PC-3 (cell line): ENCODE data around the gene SYVN1. TPM values are rescaled to one million over a fixed set of nuclear protein-coding genes. Genes with fewer than 3 reads are reported as not detected.

Experiments used
- ATAC-seq: fragments of 200-7000 bp; cut with Tn5 transposase; 2 replicates; pipeline ENCODE4 v1.9.1; 2020; ENCODE audit warnings: mild to moderate bottlenecking, moderate library complexity
- BruUV-seq: library from RNA; stranded (reverse); fragments of 400-500 nt; replicated peaks from 2 replicates; lab custom pipeline; 2021; lab: Mats Ljungman, UMichigan
- CTCF ChIA-PET: fragments of 300-600 bp; sonication (Branson Sonifier 250); formaldehyde crosslinking; loops from one replicate; lab custom pipeline; 2022; ENCODE audit warnings: antibody characterized with exemption; lab: Charles Lee
- POLR2A ChIA-PET: fragments of 300-600 bp; sonication (Branson Sonifier 250); formaldehyde crosslinking; loops from one replicate; lab custom pipeline; 2022; ENCODE audit warnings: antibody characterized with exemption; ENCODE audit not compliant: unreplicated experiment; lab: Charles Lee
- DNase-seq: peaks from one replicate; pipeline ENCODE4 v3.0.0-alpha.2; 2015
- H2AFZ ChIP-seq: fragments of 300-600 bp; sonication (generic); 2 replicates; pipeline ENCODE4 v1.6.0; 2016; ENCODE audit warnings: antibody characterized with exemption, low read length
- H3F3A ChIP-seq: fragments of 300-600 bp; sonication (generic); one replicate; pipeline ENCODE4 v1.6.0; 2017; ENCODE audit warnings: antibody characterized with exemption, low read length, control low read depth, mild to moderate bottlenecking; ENCODE audit not compliant: unreplicated experiment
- H3K27ac ChIP-seq: fragments of 300-600 bp; sonication (generic); 2 replicates; pipeline ENCODE4 v1.5.1; 2016; ENCODE audit warnings: mild to moderate bottlenecking, low read length
- H3K27me3 ChIP-seq: fragments of 300-600 bp; sonication (generic); 2 replicates; pipeline ENCODE4 v1.6.1; 2016; ENCODE audit warnings: low read length, mixed read lengths
- H3K36me3 ChIP-seq: fragments of 300-600 bp; sonication (generic); 2 replicates; pipeline ENCODE4 v1.6.1; 2016; ENCODE audit warnings: low read depth, mixed run types, low read length, mixed read lengths
- H3K4me1 ChIP-seq: fragments of 300-600 bp; sonication (generic); 2 replicates; pipeline ENCODE4 v1.5.1; 2016; ENCODE audit warnings: low read length; ENCODE audit not compliant: insufficient read depth
- H3K4me2 ChIP-seq: fragments of 300-600 bp; sonication (generic); 2 replicates; pipeline ENCODE4 v1.6.0; 2016; ENCODE audit warnings: low read length
- H3K4me3 ChIP-seq: fragments of 300-600 bp; sonication (generic); 2 replicates; pipeline ENCODE4 v1.5.1; 2016; ENCODE audit warnings: mild to moderate bottlenecking, low read length, mixed read lengths
- H3K79me2 ChIP-seq: fragments of 300-600 bp; sonication (generic); 2 replicates; pipeline ENCODE4 v1.6.1; 2017; ENCODE audit warnings: low read length, mixed read lengths
- H3K9ac ChIP-seq: fragments of 300-600 bp; sonication (generic); 2 replicates; pipeline ENCODE4 v1.6.0; 2016; ENCODE audit warnings: mild to moderate bottlenecking, low read length
- H3K9me2 ChIP-seq: fragments of 300-600 bp; sonication (generic); replicated peaks from 2 replicates; pipeline ENCODE4 v1.6.1; 2016; ENCODE audit warnings: mixed run types, low read length, mixed read lengths
- H3K9me3 ChIP-seq: fragments of 300-600 bp; sonication (generic); 2 replicates; pipeline ENCODE4 v1.6.1; 2016; ENCODE audit warnings: low read length, mixed read lengths
- H4K20me1 ChIP-seq: fragments of 300-600 bp; sonication (generic); 2 replicates; pipeline ENCODE4 v1.6.1; 2016; ENCODE audit warnings: low read length, mixed read lengths
- CTCF ChIP-seq: fragments of 300-600 bp; sonication (generic); conservative IDR thresholded peaks from 2 replicates; pipeline ENCODE4 v1.5.1; 2017; ENCODE audit warnings: antibody characterized with exemption, low read depth, mild to moderate bottlenecking, low read length
- EZH2 ChIP-seq: fragments of 300-600 bp; sonication (generic); IDR thresholded peaks from one replicate; pipeline ENCODE4 v1.6.1; 2017; ENCODE audit warnings: antibody characterized with exemption, mild to moderate bottlenecking, low read length; ENCODE audit not compliant: unreplicated experiment
- EZH2phosphoT487 ChIP-seq: fragments of 300-600 bp; sonication (generic); IDR thresholded peaks from 2 replicates; pipeline ENCODE4 v1.6.1; 2018; ENCODE audit warnings: mild to moderate bottlenecking, antibody characterized with exemption, low read length, borderline replicate concordance
- intact Hi-C: fragments of 100-400 bp; cut with micrococcal nuclease; formaldehyde crosslinking; loops from 2 replicates; pipeline ENCODE4 v1.9.0; 2023
- total RNA-seq: library from RNA; depleted of rRNA; stranded (reverse); fragments of >200 nt; gene quantifications from 2 replicates; pipeline ENCODE4 v1.2.3, GENCODE V29; 2014

Gene SYVN1
- total RNA-seq, 1 experiment from 2014 or later: 22.3 TPM

- ChIA-PET POLR2A (no interaction called here), CTCF (no interaction called here)
- TSS peak; percentile 2 for BruUV-seq
- Histone ChIP-seq H3K9me2 (no peaks in the 10 kb centered on the region), H3K4me3 (peak overlapping the region; percentile 77), H4K20me1 (0 out of 2 replicates have a peak, but pooled peaks cover 3% of the 10 kb centered on the region), H3K4me2 (peak overlapping the region; percentile 86), H2AFZ (no peak overlapping the region), H3K36me3 (peaks cover 11% of the 10 kb centered on the region), H3K9ac (no peak overlapping the region; the same call in 1 of the 2 replicates), H3K27ac (no peak overlapping the region), H3K9me3 (no peaks in the 10 kb centered on the region), H3K79me2 (peaks cover 33% of the 10 kb centered on the region), H3K4me1 (peaks cover 24% of the 10 kb centered on the region), H3K27me3 (no peaks in the 10 kb centered on the region), H3F3A (peaks cover 20% of the 10 kb centered on the region)
- ATAC-seq: no peak
- intact Hi-C loops: loop anchor here (2.0 kb wide), 3 partner anchors 19 to 139 kb away; partner anchors contain the start of genes CAPN1 and VPS51
- no peak for DNase-seq
- TF ChIP-seq CTCF (no peak), EZH2phosphoT487 (no peak), EZH2 (no peak)
These were observed 18.8 kb downstream of the SYVN1 start for GRCh38 chr11:65115361-65116082.

GRCh38 chr11:65114538-65115171 is 19.7 kb downstream of the SYVN1 start:
- H3K9ac ChIP-seq: no peak overlapping the region
- ATAC-seq: no peak
- H3F3A ChIP-seq: peaks cover 11% of the 10 kb centered on the region
- peaks cover 2% of the 10 kb centered on the region; the same call in 1 of the 2 replicates for H3K36me3 ChIP-seq
- H3K4me2 ChIP-seq: no peak overlapping the region
- peaks cover 24% of the 10 kb centered on the region for H3K79me2 ChIP-seq
- POLR2A ChIA-PET: no interaction called here
- no TSS peak for BruUV-seq
- H3K27me3 ChIP-seq: no peaks in the 10 kb centered on the region
- no peak overlapping the region for H3K4me3 ChIP-seq
- no peak overlapping the region for H3K27ac ChIP-seq
- no peak overlapping the region for H2AFZ ChIP-seq
- H4K20me1 ChIP-seq: no peaks in the 10 kb centered on the region
- H3K4me1 ChIP-seq: peaks cover 21% of the 10 kb centered on the region
- CTCF ChIA-PET: no interaction called here
- no peak for DNase-seq
- TF ChIP-seq CTCF: no peak
- intact Hi-C loops: no loop called here
- no peaks in the 10 kb centered on the region for H3K9me3 ChIP-seq
- no peaks in the 10 kb centered on the region for H3K9me2 ChIP-seq

GRCh38 chr11:65113839-65114238 is 20.5 kb downstream of the SYVN1 start:
- DNase-seq (no peak), ATAC-seq (no peak)
- Histone ChIP-seq H3K4me3 (no peak overlapping the region), H3K9me3 (no peaks in the 10 kb centered on the region), H3K27ac (no peak overlapping the region), H3K4me1 (peaks cover 21% of the 10 kb centered on the region), H3K79me2 (peaks cover 23% of the 10 kb centered on the region), H3K27me3 (no peaks in the 10 kb centered on the region), H3K9ac (no peak overlapping the region), H4K20me1 (no peaks in the 10 kb centered on the region), H2AFZ (no peak overlapping the region), H3K36me3 (no peaks in the 10 kb centered on the region), H3K9me2 (no peaks in the 10 kb centered on the region), H3K4me2 (peak overlapping the region; percentile 97; the same call in 1 of the 2 replicates), H3F3A (peaks cover 8% of the 10 kb centered on the region)
- intact Hi-C loops: no loop called here
- no peak for TF ChIP-seq EZH2phosphoT487
- no peak for TF ChIP-seq EZH2
- TF ChIP-seq CTCF: no peak
- POLR2A ChIA-PET: interaction anchor here (0.6 kb wide), 2 partner anchors 106 to 115 kb away, joined by 6 to 7 read pairs; no protein-coding TSS in a partner anchor
- BruUV-seq: TSS peak; percentile 14
- CTCF ChIA-PET: no interaction called here
